Activated naive CD8-positive, alpha-beta T cell treated with anti-CD3 and anti-CD28 coated beads, Interleukin-2, amount 10 ng/mL, durations not matched to agents 7 days and 5 days (primary cell): ENCODE data around the gene KLF13. TPM values are rescaled to one million over a fixed set of nuclear protein-coding genes. Genes with fewer than 3 reads are reported as not detected.

Source experiments
- ATAC-seq: fragments of 150-1000 bp; cut with Tn5 transposase; one replicate; pipeline ENCODE4 v1.10.0; 2021; ENCODE audit warnings: low read depth, moderate library complexity
- POLR2A ChIA-PET: fragments of 350-600 bp; sonication (Branson Sonifier 250); formaldehyde crosslinking; loops from one replicate; lab custom pipeline; 2021; ENCODE audit warnings: antibody characterized with exemption; lab: Charles Lee
- DNase-seq: peaks from one replicate; pipeline ENCODE4 v3.0.0; 2021
- H3K27ac Mint-ChIP-seq: one replicate; pipeline ENCODE4 v1.8.0; 2022; ENCODE audit warnings: mild to moderate bottlenecking, mixed read lengths
- H3K27me3 Mint-ChIP-seq: one replicate; pipeline ENCODE4 v1.8.0; 2022; ENCODE audit warnings: mild to moderate bottlenecking, moderate library complexity, mixed read lengths
- H3K36me3 Mint-ChIP-seq: one replicate; pipeline ENCODE4 v1.8.0; 2021; ENCODE audit warnings: mild to moderate bottlenecking, mixed read lengths
- H3K4me1 Mint-ChIP-seq: one replicate; pipeline ENCODE4 v1.8.0; 2021; ENCODE audit warnings: mixed read lengths
- H3K4me3 Mint-ChIP-seq: one replicate; pipeline ENCODE4 v1.8.0; 2022; ENCODE audit warnings: mild to moderate bottlenecking, moderate library complexity, mixed read lengths
- H3K9me3 Mint-ChIP-seq: one replicate; pipeline ENCODE4 v1.8.0; 2021; ENCODE audit warnings: mixed read lengths
- total RNA-seq, 2 experiments: library from RNA; stranded (reverse); gene quantifications; one replicate each; pipeline ENCODE4 v1.2.3, GENCODE V29; 2021

KLF13 gene
- total RNA-seq, 2 experiments from 2014 or later = 230 to 252 TPM

DNA sequence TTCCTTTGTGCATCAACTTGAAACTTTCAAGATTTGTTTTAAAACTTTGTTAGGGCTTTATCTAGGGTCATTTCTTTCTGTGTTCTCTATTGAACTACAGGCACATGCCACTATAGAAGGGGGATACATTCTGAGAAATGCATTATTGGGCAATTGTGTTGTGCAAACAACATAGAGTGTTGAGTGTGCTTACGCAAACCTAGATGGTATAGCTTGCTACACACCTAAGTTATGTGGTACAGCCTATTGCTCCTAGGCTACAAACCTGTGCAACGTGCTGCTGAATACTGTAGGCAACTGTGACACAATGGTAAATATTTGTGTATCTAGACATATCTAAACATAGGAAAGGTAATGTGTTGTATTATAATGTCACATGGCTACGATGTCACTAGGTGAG is 33.0 kb upstream of the KLF13 start:
- Mint-ChIP-seq H3K27ac (no peak overlapping the region), H3K36me3 (peaks cover 2% of the 10 kb centered on the region), H3K4me1 (peaks cover 2% of the 10 kb centered on the region), H3K27me3 (peaks cover 49% of the 10 kb centered on the region), H3K9me3 (peaks cover 2% of the 10 kb centered on the region), H3K4me3 (no peak overlapping the region)
- no peak for ATAC-seq
- POLR2A ChIA-PET = no interaction called here
- no peak for DNase-seq

GRCh38 chr15:31294067-31294466 is 32.6 kb upstream of the KLF13 start:
- Mint-ChIP-seq H3K9me3 (no peaks in the 10 kb centered on the region), H3K27me3 (peaks cover 47% of the 10 kb centered on the region), H3K4me3 (no peak overlapping the region), H3K36me3 (no peaks in the 10 kb centered on the region), H3K4me1 (peaks cover 2% of the 10 kb centered on the region), H3K27ac (no peak overlapping the region)
- POLR2A ChIA-PET = no interaction called here
- ATAC-seq (no peak), DNase-seq (no peak)

DNA sequence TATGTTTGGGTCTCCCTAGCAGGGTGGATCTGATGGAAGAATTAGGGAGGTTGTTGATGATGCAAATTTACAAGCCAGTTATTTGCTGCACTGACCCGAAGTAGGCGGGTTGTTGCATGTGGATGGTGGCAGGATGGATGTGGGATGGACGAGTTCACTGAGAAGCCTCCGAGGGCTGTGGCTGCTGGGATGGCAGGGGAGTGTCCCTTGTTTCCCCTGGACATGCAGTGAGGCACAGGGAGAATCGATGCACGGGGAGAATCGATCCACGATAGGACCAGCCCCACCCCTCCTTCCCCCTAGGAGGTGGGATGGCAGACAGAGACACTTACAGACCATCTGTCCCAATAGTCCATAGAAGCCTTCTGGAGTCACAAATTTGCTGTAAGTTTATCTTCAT is 31.0 kb upstream of the KLF13 start:
- DNase-seq (no peak), ATAC-seq (no peak)
- H3K27me3 Mint-ChIP-seq = peaks cover 39% of the 10 kb centered on the region
- no peaks in the 10 kb centered on the region for H3K36me3 Mint-ChIP-seq
- no peaks in the 10 kb centered on the region for H3K9me3 Mint-ChIP-seq
- H3K4me3 Mint-ChIP-seq = no peak overlapping the region
- POLR2A ChIA-PET = interaction anchor here (0.6 kb wide), 1 partner anchor 404 kb away, joined by 3 read pairs; no protein-coding TSS in a partner anchor
- no peak overlapping the region for H3K27ac Mint-ChIP-seq
- peaks cover 2% of the 10 kb centered on the region for H3K4me1 Mint-ChIP-seq

DNA sequence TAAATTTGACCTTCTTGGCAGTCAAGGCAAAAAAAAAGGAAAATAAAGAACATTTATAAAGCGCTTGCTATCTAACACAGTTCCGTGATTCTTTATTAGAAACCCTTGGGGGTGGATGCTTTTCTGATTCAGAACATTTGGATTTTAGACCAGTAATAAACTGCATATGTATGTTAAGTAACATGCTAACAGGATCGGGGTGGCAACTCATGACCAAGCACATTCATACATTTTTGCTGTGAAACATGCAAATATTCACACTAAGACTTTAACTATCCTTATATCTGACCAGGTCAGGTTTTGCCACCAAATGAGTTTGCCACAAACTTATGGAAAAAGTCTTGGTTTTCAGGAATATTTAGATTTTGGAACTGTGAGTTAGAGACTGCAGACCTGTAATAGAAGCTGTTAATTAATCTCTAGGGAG is 30.4 kb upstream of the KLF13 start:
- ATAC-seq = no peak
- Mint-ChIP-seq H3K4me3 (no peak overlapping the region), H3K27me3 (peaks cover 34% of the 10 kb centered on the region), H3K27ac (no peak overlapping the region), H3K4me1 (peaks cover 2% of the 10 kb centered on the region), H3K36me3 (no peaks in the 10 kb centered on the region), H3K9me3 (no peaks in the 10 kb centered on the region)
- POLR2A ChIA-PET = interaction anchor here (0.6 kb wide), 1 partner anchor 404 kb away, joined by 3 read pairs; no protein-coding TSS in a partner anchor
- DNase-seq = no peak

DNA sequence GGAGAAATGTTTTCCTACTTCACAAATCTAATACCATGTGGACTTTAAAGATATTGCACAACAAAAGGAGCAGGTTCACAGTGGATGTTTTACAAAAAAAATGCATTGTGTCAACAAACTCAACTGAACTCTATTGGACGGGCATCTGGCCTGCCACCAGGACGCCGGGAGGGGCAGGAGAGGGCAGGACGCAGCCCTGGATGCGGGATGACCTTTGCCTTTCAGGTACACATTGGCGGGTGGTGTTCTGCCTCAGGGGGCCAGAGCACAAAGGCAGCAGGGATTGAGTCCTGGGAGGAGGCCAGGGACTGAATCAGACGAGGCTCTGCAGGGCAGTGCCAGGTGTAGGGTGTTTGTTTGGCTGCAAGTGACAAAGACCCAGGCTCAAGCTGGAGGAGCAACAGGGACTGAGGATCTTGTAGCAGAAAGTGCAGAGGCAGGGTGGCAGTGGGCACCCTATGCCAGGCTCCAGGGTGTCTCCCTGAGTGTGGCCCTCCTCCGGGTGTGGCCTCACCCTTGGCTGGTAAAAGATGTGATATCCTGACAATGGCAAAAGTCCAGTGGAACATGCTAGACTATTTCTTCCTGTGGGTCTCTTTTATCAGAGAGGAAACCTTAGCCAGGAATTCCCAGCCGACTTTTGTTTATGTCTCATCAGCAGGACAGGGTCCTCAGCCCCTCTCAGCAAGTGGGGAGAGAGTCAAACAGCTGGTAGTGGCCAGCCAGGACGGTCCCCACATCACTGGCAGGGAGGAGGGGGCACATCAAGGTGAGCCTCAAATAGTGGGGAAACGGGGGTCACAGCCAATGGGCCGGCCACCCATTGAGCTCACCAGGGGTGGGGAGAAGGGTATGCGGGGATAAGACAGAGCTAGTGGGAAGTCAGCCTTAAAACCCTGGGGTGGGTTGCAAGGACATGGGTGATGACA is 29.7 kb upstream of the KLF13 start:
- no peak for DNase-seq
- H3K36me3 Mint-ChIP-seq = no peaks in the 10 kb centered on the region
- ATAC-seq = no peak
- no peaks in the 10 kb centered on the region for H3K9me3 Mint-ChIP-seq
- no peak overlapping the region for H3K4me3 Mint-ChIP-seq
- peaks cover 2% of the 10 kb centered on the region for H3K4me1 Mint-ChIP-seq
- POLR2A ChIA-PET = no interaction called here
- H3K27me3 Mint-ChIP-seq = peaks cover 27% of the 10 kb centered on the region
- H3K27ac Mint-ChIP-seq = no peak overlapping the region

- ATAC-seq (no peak), DNase-seq (no peak)
- H3K4me3 Mint-ChIP-seq = no peak overlapping the region
- peaks cover 21% of the 10 kb centered on the region for H3K27me3 Mint-ChIP-seq
- H3K4me1 Mint-ChIP-seq = peaks cover 8% of the 10 kb centered on the region
- H3K9me3 Mint-ChIP-seq = no peaks in the 10 kb centered on the region
- POLR2A ChIA-PET = interaction anchor here (0.5 to 1.2 kb wide), 2 partner anchors 31 to 58 kb away, joined by 3 read pairs; no protein-coding TSS in a partner anchor
- no peak overlapping the region for H3K27ac Mint-ChIP-seq
- no peaks in the 10 kb centered on the region for H3K36me3 Mint-ChIP-seq
Observed at GRCh38 chr15:31297575-31298456, 28.8 kb upstream of the KLF13 start.

GRCh38 chr15:31298707-31299172 is 27.9 kb upstream of the KLF13 start:
- POLR2A ChIA-PET = interaction anchor here (0.5 to 1.2 kb wide), 3 partner anchors 27 to 59 kb away, joined by 3 to 5 read pairs (median 3); no protein-coding TSS in a partner anchor
- H3K36me3 Mint-ChIP-seq = no peaks in the 10 kb centered on the region
- H3K4me1 Mint-ChIP-seq = peaks cover 12% of the 10 kb centered on the region
- no peaks in the 10 kb centered on the region for H3K9me3 Mint-ChIP-seq
- no peak for DNase-seq
- ATAC-seq = no peak
- H3K27ac Mint-ChIP-seq = no peak overlapping the region
- peaks cover 12% of the 10 kb centered on the region for H3K27me3 Mint-ChIP-seq
- H3K4me3 Mint-ChIP-seq = no peak overlapping the region

DNA sequence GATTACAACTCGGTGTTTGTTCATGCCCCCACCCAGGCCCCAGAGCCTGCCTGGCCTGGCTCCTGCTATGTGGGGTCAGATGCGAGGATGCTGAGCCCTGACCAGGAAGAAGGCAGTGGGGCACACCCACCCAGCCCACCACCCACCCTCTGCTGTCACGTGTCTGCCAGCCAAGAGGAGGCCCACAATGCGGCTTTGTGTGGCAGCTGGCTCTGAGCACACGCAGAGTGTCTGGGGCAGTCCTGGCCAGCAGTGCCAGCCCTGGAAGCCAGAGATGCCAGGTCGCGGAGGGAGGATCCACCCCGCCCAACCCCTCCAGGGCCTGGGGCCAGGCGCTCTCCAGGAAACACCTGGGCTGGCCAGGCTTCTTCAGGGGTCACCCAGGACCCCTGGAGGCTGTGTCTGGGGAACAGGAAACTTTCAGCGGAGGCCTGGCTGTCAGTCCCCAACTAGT is 26.4 kb upstream of the KLF13 start:
- POLR2A ChIA-PET = no interaction called here
- Mint-ChIP-seq H3K4me3 (no peak overlapping the region), H3K4me1 (peaks cover 12% of the 10 kb centered on the region), H3K27me3 (peaks cover 6% of the 10 kb centered on the region), H3K9me3 (no peaks in the 10 kb centered on the region), H3K27ac (no peak overlapping the region), H3K36me3 (no peaks in the 10 kb centered on the region)
- DNase-seq = no peak
- ATAC-seq = no peak

GRCh38 chr15:31300981-31301672 is 25.5 kb upstream of the KLF13 start:
- Mint-ChIP-seq H3K9me3 (no peaks in the 10 kb centered on the region), H3K27ac (no peak overlapping the region), H3K36me3 (no peaks in the 10 kb centered on the region), H3K4me1 (peaks cover 12% of the 10 kb centered on the region), H3K27me3 (peaks cover 1% of the 10 kb centered on the region), H3K4me3 (no peak overlapping the region)
- POLR2A ChIA-PET = interaction anchor here (0.7 kb wide), 1 partner anchor 36 kb away, joined by 3 read pairs; no protein-coding TSS in a partner anchor
- DNase-seq (no peak), ATAC-seq (no peak)

- no peak for ATAC-seq
- POLR2A ChIA-PET = no interaction called here
- DNase-seq = no peak
- Mint-ChIP-seq H3K36me3 (no peaks in the 10 kb centered on the region), H3K9me3 (no peaks in the 10 kb centered on the region), H3K27ac (no peak overlapping the region), H3K4me1 (peaks cover 12% of the 10 kb centered on the region), H3K27me3 (peaks cover 1% of the 10 kb centered on the region), H3K4me3 (no peak overlapping the region)
Observed at GRCh38 chr15:31301673-31301990, 25.0 kb upstream of the KLF13 start.

- H3K27me3 Mint-ChIP-seq = peaks cover 1% of the 10 kb centered on the region
- ATAC-seq (no peak), DNase-seq (no peak)
- POLR2A ChIA-PET = interaction anchor here (1.2 to 1.6 kb wide), 2 partner anchors 10 to 133 kb away, joined by 7 read pairs; no protein-coding TSS in a partner anchor
- no peak overlapping the region for H3K4me3 Mint-ChIP-seq
- H3K27ac Mint-ChIP-seq = peak overlapping the region; percentile 64
- peaks cover 12% of the 10 kb centered on the region for H3K4me1 Mint-ChIP-seq
- no peaks in the 10 kb centered on the region for H3K9me3 Mint-ChIP-seq
- no peaks in the 10 kb centered on the region for H3K36me3 Mint-ChIP-seq
Observed at GRCh38 chr15:31302029-31302657, 24.5 kb upstream of the KLF13 start.
